COLO829 (cell line): ENCODE measurements around the gene MGAT5.
A peak's percentile ranks its signal among the peaks of the same experiment; 100 is the strongest.
"Not testable (repeated sequence)": the region's sequence is repeated elsewhere in the genome, so short reads cannot be mapped to it uniquely, and the experiment has no call there.

Experiments
- DNase-seq: peaks from one replicate; pipeline ENCODE4 v3.0.0; 2012; ENCODE audit warnings: low spot score

MGAT5 gene

GRCh38 chr2:134468776-134469175, 214.9 kb downstream of the MGAT5 start:
- DNase-seq, result no peak

GRCh38 chr2:134469516-134470115, 215.7 kb downstream of the MGAT5 start:
- no peak for DNase-seq

- DNase-seq, result no peak
These were observed 216.8 kb downstream of the MGAT5 start for GRCh38 chr2:134470561-134471168.

DNA sequence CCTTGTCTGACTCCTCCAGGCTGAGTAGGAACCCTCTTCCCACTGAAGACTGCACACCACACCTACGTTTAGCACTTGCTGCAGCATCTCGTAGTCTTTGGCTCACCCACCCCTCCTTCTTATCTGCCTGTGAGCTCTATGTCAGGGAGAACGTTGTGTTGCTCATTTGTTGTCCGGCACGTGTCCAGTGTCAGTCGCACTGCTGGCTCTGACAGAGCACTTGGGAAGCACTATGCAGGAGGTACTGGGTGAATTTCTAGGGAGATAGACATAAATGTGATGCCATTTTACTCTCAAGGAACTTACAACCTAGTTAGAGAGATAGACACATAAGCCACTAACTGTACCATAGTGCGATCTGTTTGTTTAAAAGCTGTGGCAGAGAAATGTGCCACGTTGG, 223.1 kb downstream of the MGAT5 start:
- DNase-seq, result not testable (repeated sequence)

DNA sequence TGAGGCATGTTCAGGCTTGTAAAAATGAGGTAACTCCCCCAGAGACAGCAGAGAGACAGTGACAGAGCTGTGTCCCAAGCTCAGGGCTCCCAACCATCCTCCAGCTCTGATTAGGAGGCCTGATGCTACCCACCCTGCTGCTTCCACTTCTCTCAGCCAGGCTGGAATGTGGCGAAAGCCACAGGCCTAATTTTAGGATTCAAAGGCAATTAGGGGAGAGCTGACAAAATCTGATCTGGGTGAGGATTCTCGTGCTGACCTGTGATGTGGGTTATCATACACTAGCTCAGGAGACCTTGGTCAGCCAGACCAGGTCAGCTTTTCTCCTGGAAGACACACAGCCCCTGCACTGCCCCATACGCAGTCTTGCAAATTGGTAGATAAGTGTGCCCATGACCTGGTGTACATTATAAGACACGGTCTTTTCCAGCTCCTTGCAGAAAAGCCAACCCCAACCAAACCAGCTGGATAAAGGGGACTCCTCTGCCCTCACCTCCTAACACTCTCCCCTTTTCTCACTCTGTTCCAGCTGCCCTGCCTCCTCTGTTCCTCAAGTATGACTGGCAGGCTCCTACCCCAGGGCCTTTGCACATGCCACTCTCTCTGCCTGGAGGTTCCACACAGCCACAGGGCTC, 225.9 kb downstream of the MGAT5 start:
- no peak for DNase-seq

DNA sequence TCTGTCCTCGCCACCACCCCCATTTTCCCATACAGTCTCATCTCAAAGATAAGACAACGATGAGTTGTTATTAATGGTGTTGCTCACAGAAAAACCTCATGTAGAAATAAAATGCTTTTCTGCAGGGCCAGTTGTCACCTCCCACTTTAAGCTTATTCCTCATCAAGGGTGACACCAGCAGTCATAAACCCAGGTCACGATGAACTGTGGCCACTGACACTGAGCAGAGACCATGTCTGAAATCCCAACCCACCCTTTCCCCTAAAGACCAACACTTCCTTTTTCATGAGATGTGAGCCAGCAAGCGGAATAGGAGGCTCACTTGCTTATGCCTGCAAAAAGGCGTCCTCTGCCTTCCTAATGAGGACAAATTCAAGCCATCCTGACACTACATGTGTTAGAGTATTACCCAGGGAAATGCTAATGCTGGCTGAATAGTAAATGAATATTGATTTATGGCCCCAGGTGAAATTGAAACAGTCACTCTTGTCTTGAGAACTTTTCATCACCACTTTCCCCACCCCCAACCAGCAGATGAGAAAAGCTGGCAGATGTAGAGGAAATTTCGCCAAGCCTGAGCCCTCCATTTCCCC, 228.4 kb downstream of the MGAT5 start:
- DNase-seq, result no peak

DNA sequence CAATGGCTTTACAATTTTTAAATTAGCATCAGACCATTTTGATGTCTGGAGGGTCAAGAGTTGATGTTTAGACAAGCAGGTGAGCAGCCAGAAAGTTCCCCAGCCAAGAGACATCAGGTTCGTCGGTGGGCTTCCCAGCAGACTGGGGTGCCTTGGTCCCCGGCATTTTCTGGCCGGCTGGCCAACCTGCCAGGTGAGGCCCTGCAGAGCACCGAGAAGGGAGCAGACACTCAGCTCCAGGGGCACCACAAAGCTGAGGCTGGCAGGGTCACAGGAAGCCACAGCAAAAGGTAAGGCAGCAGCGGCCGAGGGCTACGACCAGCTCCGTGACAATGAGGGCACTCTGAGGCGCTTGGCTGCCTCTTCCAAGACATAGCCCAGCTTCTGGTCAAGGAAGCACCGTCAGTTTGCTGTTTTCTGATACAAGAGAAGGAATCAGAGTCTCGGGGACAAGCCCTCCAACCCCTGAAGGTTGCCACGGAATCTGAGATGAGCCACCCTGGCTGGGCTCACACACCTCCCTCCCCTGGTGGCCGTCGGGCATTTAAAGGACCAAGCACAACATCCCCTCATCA, 229.0 kb downstream of the MGAT5 start:
- no peak for DNase-seq

GRCh38 chr2:134489732-134490384, 236.0 kb downstream of the MGAT5 start:
- DNase-seq, result no peak

- no peak for DNase-seq
These were observed 236.7 kb downstream of the MGAT5 start for GRCh38 chr2:134490559-134490958.

DNA sequence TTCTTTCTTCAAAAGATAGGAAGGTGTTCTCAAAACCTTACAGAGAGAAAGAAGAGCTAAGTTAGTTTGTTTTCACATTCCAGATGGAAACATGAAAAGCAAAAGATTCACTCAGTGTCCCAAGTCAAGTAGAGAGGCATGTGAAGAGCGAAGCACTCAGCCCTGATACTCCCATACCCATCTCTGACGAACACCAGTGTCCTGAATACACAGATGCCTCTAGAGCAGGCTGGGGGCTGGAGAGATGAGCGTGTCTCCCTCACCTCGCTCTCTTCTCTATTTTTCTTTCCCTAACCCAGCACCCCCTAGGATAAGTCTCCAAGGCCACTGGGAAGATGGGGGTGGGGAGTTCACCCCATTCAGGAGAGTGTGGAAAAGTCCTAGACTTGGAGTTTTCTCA, 237.2 kb downstream of the MGAT5 start:
- no peak for DNase-seq

- DNase-seq, result peak; percentile 12
These were observed 238.0 kb downstream of the MGAT5 start for GRCh38 chr2:134491771-134492441.

GRCh38 chr2:134493797-134494196, 239.9 kb downstream of the MGAT5 start:
- DNase-seq, result no peak

DNA sequence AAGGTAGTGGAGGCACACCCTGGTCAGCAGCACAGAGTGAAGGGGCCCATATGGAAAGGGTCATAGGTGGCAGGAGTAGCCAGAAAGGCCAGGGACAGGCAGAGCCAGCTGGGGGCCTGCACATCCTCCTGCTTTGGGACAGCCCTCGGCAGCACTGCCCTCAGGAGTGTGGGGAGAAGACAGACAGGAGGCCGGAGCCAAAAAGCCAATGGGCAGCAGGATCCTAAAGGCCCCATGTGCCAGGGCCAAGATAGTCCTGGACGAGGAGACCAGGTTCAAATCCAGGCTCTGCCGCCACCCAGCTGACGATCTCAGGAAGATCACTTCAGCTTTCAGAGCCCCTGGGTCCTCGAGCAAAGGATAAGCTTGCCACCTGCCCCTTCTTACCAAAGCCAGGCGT, 244.8 kb downstream of the MGAT5 start:
- DNase-seq, result no peak

DNA sequence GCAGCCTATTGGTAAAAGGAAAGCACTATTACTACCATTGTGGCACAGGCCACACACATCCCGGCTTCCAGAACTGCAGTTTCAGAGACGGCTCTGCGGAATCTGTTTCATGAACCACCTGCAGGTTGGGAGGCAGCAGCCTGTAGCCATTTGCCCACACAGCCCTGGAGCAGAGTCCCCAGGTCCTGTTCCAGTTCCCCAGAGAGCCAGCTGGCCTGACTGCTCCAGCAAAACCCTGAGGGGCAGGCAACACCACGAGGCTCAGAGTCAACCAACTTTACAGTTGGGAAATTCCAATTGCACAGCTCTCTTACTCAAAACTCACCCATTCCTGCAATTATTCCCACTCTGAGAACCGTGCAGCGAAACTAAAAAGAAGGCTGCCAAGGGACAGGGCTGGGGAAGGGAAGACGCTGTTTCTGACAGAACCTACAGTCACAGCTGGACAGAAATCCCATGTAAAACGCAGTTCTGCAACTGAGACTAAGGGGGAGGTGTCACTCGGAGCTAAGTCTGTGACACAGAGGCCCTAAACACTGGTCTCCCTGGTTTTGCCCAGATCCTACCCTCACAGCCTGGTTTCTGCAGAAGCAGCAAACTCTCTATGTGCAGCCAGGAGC, 245.5 kb downstream of the MGAT5 start:
- DNase-seq, result no peak

- no peak for DNase-seq
These were observed 246.5 kb downstream of the MGAT5 start for GRCh38 chr2:134500211-134500935.

DNA sequence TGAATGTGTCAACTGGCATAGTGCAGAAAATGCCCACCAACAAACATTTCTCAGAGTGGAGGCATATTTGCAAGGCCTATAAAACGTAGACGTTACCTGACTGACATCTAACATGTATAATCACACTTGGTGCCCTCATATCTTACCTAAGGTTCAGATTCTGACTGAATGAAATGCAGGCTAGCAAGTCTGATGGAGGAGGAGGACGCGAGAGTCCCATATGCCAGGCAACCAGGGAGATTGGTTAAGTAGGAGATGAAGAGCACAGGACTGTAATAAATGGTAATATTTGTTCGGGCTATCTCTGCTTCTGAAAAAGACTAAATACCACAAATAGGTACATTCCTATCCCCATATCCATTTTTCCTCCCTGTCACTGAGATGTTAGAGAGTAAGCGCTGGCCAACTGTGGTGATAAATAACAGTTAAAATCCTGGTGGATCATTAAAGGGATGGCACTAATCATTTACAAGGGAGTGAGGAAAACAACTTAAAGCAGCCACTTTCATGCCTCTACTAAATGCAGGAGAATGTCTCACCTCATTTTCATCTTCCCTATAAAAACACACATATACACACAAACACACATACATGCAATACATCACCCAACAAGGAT, 247.7 kb downstream of the MGAT5 start:
- DNase-seq, result no peak

- DNase-seq, result no peak
These were observed 248.2 kb downstream of the MGAT5 start for GRCh38 chr2:134502104-134502503.
